NCI-H146 treated with DMSO at 0.1 percent for 48 hours (cell line): ENCODE data around the gene NUP188.
A peak's percentile ranks its signal among the peaks of the same experiment; 100 is the strongest.

Source experiments
- DNase-seq: peaks from one replicate; lab custom pipeline; 2025; ENCODE audit not compliant: unreplicated experiment; lab: John Stamatoyannopoulos, UW

NUP188 gene

GRCh38 chr9:128916204-128916603 is 31.3 kb upstream of the NUP188 start:
- no peak for DNase-seq

DNA sequence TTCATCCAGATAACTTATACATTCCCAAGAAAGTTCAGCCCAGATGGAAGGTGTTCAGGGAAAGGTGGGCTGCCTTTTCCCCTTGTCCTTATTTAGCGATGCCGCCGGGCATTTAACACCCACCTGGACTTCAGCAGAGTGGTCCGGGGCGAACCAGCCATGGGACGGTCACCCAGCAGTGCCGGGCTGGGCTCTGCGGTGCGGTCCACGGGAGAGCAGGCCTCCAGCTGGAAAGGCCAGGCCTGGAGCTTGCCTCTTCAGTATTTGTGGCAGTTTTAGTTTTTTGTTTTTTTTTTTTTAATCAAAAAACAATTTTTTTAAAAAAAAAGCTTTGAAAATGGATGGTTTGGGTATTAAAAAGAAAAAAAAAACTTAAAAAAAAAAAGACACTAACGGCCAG is 30.8 kb upstream of the NUP188 start:
- no peak for DNase-seq

DNA sequence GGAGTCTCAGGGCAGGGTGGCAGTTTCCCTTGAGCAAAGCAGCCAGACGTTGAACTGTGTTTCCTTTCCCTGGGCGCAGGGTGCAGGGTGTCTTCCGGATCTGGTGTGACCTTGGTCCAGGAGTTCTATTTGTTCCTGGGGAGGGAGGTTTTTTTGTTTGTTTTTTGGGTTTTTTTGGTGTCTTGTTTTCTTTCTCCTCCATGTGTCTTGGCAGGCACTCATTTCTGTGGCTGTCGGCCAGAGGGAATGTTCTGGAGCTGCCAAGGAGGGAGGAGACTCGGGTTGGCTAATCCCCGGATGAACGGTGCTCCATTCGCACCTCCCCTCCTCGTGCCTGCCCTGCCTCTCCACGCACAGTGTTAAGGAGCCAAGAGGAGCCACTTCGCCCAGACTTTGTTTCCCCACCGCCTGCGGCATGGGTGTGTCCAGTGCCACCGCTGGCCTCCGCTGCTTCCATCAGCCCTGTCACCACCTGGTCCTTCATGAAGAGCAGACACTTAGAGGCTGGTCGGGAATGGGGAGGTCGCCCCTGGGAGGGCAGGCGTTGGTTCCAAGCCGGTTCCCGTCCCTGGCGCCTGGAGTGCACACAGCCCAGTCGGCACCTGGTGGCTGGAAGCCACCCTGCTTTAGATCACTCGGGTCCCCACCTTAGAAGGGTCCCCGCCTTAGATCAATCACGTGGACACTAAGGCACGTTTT is 30.2 kb upstream of the NUP188 start:
- DNase-seq, result no peak

GRCh38 chr9:128918921-128919320 is 28.6 kb upstream of the NUP188 start:
- no peak for DNase-seq

DNA sequence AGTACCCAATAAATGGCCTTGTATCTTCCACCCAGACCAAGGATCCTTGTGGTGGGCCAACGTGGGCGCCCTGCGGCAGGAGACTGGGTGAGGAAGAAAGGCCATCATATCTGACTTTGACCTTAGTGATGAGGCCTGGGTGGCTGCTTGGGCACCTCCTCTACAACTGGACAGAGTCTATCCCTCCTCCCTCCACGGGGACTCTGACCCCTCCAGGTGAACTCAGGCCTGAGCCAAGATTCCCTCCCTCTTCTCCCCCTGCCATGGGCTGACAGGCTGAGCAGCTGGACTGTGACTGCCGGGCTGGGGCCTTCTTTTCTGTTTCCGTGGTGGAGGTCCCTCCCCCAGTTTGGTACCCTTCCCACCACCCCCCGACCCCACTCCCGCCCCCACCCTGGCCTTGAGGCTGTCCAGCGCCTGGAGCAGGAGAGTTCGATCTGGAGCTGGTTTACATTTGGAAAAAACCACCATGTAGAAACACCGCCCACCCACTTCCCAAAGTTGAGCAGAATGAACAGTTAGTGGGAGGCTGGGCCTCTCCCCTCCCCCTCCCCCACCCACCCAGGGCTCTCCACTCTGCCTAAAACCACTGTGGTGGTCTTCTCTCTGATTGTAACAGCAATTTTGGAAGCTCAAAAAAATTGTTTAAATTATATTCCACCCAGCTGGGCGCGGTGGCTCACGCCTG is 28.0 kb upstream of the NUP188 start:
- no peak for DNase-seq

DNA sequence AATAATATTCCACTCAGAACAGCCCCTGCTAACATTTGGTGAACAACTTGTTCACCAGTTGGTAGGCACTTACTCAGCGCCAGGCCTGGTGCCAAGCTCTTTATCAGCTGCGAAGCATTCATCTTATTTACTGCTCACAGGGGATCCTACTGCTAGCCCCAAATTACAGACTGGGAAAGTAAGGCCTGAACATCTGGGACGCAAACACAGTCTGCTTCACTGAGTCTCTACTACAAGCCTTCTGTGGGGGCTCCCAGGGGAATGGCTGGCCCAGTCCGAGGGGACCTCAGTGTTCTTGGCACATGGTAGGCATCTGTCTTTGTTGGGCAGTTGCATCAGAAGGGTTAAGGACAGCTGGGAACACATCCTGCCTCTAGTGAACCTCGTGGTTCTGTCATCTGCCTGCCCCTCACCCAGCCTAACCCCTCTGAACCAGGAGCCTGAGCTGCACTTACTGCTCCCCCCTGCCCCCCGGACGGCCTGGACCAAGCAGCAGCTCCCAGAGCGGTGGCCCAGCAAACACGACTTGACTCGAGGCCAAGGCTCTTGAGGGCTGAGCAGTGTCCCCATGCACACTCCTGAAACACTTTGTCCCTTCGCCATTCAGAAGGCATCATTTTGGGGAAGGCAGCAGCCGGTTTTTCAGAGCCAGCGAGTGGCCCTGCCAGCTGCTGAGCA is 27.0 kb upstream of the NUP188 start, which contains the start of gene PHYHD1:
Gene PHYHD1 (plus strand): TSS at position 602 of the 678 bp plus-strand sequence. CDS start 1,342 bp downstream, outside the sequence.
- no peak for DNase-seq

DNA sequence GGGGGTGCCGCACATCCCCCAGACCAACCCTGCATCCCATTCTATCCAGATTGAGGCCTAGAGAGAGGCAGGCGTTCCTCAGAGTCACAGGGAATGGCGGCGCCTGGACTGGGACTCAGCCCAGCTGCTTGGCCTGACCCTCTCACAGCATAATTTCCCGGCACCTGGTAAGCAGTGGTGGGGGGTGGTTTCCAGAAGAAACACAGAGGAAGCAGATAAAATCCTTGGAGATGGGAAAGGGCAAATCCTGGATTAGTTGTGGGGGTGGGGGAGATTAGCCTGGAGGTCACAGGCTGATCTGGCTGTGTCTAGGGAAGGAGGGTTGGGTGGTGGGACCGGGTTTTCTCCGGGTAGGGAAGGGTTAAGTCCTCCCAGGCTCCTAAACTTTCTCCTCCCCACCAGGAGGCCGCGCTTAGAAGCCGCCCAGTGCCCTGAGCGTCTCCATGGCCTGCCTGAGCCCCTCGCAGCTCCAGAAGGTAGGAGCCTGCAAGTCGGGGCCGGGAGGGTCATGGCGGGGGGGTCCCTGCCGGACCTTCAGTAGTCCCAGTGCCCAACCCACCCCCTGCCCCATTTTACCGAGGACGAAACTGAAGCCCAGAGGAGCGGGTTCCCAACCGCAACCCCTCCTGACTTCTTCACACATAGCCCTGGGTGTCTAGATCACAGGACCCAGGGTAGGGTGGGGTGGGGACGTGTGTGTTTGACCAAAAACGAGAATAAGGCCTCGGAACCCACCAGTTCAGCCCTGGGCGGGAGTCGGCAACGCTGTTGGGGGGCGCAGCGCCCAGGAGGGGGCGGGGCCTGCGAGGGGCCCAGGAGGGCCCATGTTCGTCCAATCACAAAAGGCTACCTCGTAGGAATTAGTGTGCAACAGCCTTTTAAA is 25.4 kb upstream of the NUP188 start:
- DNase-seq, result no peak

GRCh38 chr9:128923493-128923883 is 24.0 kb upstream of the NUP188 start:
- no peak for DNase-seq

DNA sequence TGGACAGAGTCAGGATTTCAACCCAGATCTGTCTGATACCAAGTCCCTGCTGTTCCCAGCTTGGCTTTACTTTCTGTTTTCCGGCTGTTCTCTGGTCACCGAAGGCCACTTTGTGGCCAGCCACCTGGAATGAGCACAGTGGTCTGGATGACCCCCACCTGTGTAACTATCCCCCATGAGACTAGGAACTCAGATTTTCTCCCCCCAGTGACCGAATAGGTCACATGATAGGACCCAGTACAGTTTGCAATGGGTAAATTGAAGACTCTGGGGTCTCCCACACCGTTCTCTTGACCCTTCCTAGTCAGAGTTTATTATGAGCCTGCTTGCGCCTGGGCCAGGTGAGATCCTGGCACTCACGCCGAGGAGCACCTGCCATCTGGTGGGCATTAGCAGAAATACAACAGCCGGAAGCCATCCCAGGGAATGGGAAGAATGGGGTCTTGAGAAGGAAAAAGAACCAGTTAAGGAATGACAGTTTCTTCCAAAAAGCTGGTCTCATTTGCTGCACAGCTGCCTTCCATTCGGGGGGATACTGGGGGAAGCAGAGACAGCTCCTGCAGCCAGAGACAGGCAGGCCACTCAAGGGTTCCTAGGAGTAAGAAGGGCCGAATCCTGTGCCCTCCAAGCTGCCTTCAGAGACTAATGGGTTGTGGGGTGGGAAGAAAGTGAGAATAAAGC is 19.6 kb upstream of the NUP188 start:
- peak; percentile 10 for DNase-seq

GRCh38 chr9:128928624-128929023 is 18.9 kb upstream of the NUP188 start:
- no peak for DNase-seq

GRCh38 chr9:128929560-128929959 is 17.9 kb upstream of the NUP188 start:
- no peak for DNase-seq

GRCh38 chr9:128933731-128934130 is 13.8 kb upstream of the NUP188 start:
- DNase-seq, result no peak

GRCh38 chr9:128936171-128936865 is 11.2 kb upstream of the NUP188 start:
- no peak for DNase-seq

- no peak for DNase-seq
Measured at GRCh38 chr9:128937310-128938165, 10.0 kb upstream of the NUP188 start.

- no peak for DNase-seq
Measured at GRCh38 chr9:128940271-128940921, 7.1 kb upstream of the NUP188 start.

DNA sequence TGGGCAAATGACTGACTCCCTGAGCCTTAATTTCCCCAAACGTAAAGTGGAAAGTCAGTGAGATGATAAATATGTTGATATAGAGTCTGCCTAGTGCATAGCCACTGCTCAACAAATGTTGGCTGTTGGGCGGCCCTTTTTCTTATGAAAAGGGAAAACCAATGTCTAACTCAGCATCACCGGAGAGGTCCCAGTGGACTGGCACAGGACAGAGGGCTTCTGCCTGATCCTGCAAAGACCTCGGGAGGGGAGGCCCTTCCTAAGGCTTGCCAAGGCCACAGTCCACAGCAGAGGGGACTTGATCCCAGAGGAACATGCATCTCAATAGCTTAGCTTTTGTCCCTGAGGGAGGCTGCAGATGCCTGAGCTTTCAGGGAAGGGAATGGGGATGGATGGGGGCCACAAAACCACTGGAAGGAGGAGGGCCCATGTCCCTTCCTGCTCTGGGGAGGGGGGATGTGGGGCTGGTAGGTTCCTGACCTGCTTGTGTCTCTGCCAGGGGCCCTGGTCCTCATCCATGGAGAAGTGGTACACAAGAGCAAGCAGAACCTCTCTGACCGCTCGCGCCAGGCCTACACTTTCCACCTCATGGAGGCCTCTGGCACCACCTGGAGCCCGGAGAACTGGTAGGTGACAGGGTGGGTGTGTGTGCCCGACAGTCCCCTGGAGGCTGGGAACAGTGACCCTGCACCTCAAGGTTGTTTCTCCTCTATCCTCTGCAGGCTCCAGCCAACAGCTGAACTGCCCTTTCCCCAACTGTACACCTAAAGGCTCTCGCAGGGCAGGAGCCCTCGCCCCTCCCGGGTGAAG is 6.3 kb upstream of the NUP188 start:
- no peak for DNase-seq

DNA sequence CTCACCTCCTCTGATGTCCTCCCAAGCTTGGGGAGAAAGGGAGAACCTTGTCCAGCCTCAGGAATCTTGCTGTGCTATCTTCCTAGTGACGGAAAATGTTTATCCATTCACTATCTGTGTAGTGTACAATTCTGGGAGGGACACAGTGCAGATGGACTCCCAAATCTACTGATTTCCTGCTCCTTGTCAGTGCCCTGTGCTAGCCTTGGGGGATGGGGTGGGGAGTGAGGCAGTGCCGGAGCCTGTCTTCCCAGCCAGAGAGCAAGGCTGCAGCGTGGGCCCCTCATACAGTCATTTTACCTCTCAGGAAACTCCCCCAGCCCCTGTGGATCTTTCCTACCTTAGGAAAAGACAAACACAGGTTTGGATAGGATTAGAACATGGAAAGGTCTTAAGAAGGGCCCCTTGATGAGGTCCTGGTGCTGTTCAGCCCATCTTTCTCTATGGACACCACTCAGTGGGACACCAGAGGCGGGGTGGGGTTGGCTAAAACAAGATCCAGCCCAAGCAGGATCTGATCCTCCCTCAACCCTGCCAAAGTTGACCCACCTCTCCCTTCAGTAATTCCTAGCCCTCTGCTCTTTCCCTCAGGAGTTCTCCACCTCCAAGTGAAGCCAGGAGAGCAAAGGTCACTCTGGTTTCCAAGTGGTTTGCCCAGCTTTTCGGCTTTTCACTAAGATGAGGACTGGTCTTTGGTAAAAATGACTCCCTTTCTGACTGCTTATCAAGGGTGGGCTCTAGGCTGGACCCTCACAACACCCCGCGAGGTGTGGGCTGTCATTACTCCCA is 3.5 kb upstream of the NUP188 start:
- no peak for DNase-seq
